Measurements from ENCODE around the gene PAQR4.
A peak's percentile ranks its signal among the peaks of the same experiment; 100 is the strongest.

PAQR4 gene

DNA sequence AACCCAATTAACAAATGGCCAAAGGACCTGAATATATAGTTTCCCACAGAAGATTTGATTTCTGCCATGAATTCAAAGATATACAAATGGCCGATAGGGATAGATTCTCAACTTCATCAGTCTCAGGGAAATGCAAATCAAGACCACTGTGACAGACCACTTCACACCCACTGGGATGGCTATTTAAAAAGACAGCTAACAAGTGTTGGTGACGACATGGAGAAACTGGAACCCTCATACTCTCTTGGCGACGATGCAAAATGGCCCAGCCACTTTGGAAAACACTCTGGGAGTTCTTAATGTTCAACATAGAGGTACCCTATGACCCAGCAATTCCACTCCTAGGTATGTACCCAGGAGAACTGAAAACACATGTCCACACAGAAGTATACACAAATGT, 22.5 kb upstream of the PAQR4 start:
- DNase-seq = no peak

DNA sequence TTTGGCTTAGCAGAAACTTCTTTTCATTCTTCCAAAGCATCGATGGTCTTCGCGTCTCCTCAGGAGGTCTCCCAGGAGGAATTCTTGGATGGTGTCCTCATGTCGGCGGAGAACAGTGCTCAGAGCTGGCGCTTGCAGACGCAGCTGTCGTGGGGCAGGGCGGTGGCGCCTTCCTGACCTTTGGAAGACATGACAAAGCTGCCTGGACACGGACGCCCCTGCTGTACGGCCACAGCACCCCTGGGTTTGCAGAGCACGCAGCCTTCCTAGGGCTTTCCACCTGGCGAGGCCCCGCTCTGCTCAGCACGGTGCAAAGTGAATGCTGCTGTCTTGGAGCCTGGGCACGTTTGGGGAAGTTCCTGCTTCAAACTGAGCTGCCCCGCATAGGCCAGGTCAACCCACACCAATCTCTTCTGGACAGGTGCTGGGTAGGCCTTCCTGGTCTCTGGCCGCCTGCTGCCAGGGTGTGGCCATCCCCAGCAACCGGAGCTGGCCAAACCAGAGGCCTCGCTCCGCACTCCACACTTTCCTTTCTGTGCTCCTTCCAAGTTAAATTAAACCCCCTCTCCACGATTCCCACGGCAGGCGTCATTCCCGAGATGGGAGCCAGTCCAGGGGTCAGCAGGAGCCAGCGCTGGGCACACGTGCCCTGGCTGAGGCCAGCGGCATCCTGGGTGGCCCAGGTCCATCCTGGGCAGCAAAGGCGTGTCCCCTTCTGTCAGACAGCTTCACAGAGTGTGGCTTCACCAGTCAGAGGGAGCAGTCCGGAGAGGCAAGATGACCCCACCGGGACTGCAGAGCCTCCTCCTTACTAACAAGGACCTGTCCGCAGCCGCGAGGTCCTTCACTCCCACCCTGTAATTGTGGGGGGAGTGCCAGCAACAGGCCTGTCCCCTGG, 20.1 kb upstream of the PAQR4 start:
- no peak for DNase-seq

DNA sequence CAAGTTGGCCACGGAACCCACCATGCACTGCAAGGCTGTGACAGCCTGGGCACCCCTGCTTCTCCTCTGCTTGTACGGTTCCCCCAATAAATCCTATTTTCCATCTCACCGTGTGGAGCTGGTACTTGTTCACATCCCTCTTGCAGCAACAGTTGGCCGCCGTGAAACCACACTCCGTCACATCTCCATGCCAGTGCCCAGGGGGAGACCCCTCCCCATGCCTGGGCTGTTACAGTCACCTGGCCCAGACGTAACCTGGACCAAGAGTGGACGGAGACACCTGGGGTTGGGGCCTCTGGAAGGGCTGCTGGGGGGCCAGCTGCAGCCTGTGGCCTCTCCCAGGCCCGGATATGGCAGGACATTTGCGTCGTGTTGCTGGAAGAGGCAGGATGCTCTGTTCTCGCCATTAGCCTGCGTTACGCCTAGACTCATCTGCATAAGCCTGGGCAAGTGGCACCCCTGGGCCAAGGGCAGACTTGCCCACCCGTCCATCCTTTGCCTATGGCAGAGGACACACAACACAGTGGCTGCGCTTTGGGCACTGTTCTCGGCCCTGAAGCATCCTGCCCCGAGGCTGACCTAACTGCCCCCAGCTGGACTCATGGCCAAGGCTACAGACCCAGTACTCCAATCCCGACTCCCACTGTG, 19.3 kb upstream of the PAQR4 start:
- DNase-seq = no peak

DNA sequence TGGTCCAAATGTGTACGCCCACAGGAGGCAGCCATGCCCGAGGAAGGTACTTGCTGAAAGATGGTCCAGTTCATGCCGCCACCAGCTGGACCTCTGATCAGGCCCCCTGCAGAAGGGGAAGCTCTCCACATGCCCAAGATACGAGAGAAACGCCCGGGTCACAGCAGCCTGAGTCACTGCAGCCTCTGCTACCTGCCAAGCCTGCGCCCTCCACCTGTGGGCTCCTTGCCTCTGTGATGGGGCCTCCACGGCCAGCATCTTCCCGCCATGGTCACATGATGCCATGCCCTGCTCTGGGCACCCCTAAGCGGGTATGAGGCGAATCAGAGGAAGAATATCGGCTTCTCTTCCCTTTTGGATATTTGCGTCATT, 18.8 kb upstream of the PAQR4 start:
- no peak for DNase-seq

DNA sequence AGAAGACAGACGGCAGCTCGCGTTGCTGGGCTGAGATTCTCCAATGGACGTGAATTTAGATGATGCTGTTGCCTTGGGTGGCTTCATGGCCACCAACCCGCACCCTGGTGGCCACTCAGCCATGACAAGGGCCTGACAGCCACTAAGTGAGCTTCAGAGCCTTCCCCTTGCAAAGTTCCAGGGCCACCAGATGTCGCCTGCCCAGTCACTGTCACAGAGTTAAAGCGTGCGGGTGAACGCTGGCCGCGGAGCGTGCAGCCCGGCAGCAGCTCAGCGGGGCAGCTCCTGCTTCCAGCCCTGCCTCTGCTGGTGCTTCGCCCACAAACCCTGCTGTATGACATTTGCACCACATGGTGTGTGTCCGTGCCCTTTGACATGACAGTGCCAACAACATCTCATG, 18.4 kb upstream of the PAQR4 start:
- no peak for DNase-seq

DNA sequence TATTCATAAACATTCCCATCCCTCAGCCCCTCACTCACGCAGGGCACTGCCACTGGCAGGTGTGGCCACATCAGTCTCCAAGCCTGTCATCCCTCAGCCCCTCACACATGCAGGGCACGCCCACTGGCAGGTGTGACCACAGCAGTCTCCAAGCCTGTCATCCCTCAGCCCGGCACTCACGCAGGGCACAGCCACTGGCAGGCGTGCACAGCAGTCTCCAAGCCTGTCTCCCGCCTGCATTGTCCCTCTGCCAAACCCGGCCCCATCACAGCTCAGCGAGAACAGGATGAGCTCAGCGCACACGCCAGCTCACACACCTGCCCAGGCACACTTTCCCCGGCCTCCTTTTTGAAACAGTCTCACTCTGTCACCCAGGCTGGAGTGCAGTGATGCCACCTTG, 16.5 kb upstream of the PAQR4 start:
- DNase-seq = no peak

DNA sequence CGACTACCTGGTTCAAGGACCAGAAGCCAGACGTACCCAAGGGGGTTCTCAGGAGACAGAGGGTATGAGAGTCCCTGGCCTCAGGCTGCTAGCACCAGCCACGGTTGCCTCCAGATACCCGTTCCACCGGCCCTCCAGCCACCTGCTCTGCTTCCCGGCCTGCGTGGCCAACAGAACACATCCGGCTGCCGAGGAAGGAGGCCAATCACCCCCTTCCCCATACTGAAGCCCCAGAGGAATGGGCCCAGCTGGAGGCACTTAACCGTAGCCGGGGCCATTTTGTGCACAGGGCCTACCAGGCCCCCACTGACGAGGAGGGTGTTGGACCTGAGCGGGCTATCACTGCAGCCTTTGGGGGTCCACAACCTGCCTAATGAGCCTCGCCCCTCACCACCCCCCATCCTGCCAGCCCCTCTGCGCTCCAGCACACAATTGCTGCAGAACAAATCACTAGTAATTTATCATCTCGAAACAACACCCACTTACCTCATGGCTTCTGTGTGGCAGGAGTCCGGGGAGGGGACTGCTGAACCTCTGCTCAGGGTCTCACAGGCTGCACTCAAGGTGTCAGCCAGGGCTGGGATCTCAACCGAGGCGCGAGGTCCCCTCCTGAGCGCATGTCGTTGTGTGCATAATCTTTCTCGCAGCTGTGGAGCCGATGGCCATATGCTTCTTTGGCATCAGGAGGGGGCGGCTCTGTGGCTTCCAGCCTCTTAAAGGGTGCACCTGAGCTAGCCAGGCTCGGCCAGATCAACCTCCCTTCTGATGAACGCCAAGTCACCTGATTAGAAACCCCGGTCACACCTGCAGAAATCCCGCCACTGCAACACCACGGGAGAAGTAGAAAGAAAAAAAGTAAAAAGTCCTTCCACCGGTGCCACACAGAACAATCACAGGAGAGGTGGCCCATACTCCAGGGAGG, 15.2 kb upstream of the PAQR4 start:
- DNase-seq = peak in 1 of 2 experiments; percentile 43

DNA sequence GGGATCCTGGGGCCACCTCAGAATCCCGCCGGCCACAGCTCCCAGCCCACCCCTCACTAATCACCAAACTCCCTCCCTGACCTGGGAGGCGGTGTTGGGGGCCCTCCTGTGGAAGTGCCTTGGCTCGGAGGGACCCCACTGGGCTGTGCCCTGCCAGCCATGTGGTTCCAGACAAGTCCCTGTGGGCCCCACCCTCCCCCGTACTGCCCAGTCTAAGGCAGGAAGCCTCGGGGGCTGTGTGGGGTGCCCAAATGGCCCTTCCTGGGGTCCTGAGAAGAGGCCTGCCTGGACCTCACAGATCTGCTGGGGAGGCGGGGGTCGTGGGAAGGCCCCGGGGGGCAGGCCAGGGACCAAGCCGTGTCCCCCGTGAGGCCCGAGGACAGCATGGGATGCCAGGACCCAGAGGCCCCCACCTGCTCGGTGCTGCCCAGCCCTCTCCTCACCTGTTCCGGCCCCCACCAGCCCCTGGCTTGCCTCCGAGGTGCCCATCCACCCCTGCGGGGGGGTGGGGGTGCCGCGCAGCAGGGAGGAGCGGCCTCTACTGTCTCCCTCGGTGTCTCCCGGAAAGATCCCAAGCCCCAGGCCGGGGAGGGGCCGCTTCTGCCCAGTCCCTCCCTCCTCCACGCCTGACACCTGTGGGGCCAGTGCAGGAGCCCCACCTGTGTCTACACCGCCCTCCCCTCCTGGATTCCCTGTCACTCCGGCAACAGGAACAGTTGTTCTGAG, 14.3 kb upstream of the PAQR4 start:
- no peak for DNase-seq

DNA sequence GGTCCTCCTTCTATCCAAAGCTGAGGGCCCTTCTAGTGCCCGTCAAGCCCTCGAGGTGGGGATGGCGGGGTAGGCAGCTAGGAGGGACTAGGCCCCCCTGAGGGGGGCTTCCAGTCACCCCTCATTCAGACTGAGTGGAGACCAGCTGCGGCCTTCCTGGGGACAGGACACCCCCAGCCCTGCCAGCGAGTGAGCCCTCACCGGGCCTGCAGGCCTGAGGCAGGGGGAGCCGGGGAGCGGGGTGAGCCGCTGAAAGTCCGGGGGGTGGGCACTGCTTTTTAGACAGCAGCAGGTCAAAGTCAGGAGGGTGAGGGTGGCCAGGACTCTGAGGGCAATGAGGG, 13.7 kb upstream of the PAQR4 start:
- no peak for DNase-seq

DNA sequence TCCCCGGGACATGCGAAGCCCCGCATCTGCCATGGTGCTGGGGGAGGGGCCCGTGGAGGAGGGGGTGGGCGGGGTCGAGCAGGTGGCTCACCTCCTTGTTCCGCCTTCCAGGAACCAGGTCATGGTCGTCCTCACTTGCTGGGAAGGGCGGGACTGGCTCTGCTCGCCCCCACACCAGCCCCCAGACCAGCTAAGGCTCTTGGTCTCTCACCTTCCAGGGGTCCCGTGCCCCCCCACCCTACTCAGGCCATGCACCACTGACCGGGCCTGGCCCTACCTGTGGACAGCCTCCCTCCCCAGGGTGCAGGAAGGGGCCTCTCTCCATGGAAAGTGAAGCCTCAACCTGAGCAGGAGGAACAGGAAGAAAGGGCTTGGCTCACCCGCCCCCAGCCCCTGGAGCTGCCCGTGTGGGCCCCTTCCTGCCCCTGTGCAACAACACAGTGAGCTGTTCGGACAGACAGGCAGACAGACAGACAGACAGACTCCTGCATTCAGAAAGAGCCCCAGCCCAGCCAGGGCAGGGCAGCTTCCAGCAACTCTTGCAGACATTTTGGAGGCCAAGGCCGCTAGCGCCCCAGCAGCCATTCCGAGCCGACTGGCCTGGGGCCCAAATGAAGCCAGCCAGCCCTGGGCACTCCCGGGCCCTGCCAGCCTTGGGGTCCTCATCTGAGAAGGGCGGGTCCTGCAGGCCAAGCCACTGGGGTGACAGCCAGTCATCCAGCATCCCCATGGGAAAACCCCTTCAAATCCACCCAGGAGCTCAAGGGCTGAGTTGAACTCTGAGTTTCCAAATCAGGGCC, 13.2 kb upstream of the PAQR4 start:
- DNase-seq = no peak

DNA sequence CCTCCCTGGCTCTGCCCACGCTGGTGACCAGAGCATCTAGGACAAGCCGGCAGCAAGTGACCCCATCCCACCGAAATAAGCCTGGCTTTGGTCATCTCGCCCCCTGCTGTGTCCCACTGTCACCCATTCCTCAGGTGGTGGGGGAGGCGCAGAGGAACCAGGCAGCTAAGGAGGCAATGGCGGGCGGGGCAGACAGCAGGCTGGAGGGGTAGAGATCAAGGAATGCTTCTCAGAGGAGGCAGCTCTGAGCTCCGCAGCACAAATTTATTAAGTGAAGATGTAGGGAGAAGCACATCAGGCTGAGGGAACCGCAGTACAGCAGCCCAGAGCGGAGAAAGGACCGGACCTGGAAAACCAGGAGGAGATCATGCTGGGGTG, 12.6 kb upstream of the PAQR4 start:
- DNase-seq = no peak

DNA sequence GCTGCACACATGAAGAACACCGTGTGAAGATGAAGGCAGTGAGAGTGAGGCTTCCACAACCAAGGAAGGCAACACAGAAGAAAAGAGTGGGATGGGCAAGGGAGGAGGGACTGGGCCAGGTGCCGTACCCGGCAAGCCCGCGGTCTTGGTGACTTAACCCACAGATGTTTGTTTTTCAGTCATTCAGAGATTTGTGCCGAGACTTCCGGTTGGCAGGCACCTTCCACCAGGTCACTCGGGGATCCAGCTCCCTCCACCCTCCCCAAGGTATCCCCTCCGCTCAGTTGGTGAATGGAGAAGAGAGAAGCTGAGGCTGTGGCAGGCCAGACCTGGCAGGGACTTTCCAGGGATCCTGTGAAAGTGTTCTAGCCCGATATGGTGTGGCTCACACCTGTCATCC, 9.9 kb upstream of the PAQR4 start:
- DNase-seq = no peak

DNA sequence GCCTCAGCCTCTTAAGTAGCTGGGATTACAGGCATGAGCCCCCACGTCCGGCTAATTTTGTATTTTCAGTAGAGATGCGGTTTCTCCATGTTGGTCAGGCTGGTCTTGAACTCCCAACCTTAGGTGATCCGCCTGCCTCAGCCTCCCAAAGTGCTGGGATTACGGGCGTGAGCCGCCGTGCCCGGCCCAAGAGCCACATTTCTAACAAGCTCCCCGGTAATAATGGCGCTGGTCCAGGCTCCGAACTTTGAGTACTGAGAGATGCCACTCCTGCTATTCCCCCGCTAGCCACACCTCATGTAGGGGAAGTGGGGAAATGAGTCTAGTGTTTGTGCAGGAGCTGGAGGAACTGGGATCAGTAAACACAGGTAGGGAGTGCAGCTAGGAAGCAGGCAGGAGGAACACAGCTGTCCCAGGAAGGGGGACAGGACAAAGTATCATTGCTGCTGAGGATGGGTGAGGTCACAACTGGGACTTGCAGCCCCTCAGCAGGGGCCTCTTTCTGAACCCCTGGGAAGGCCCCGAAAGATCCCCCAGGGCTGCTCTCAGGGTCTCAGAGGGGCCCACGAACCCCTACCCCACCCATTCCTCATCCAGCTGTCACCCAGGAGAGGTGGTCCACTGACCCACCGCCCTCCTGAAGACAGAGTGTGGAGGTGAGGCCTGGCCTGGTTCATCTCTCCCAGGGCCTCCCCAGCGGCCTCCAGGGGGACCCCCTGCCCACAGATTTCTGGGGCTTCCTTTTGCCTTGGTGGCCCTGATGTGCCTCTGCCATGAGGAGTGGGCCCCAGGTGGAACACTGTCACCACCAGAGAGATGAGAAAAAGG, 8.8 kb upstream of the PAQR4 start:
- DNase-seq = no peak

DNA sequence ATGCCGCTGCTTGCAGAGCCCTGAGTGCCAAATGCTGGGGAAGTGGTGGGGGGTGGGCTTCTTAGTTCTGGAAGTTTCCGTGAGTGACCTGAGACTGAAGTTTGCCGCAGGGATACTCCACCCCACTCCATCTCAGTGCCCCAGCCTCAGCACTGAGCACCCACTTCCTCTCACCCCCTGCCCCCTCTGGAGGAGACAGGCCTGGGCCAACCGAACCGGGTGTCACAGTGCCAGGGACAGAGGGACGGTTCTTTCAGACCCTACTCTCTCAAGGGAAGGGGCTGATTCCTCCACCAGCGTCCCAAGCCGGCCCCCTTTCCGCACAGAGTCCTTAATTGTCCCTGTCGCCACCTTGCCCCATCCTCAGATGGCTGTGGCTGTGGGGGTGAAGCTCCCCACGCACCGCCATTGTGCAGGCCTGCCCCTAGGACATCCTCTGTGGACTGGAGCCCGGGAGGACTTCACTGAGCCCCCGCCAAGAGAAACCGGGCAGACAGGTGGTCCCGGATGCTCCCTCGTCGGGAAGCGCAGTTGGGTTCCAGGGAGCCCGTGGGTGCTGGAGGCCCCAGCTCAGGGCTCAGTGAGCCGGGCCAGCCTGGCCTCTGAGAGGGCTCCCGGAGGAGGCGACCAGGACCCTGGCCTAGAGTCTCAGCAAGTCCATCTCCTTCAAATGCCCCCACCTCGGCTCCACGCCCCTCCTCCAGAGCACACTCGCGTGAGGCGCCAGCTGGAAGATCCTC, 6.6 kb upstream of the PAQR4 start:
- no peak for DNase-seq

DNA sequence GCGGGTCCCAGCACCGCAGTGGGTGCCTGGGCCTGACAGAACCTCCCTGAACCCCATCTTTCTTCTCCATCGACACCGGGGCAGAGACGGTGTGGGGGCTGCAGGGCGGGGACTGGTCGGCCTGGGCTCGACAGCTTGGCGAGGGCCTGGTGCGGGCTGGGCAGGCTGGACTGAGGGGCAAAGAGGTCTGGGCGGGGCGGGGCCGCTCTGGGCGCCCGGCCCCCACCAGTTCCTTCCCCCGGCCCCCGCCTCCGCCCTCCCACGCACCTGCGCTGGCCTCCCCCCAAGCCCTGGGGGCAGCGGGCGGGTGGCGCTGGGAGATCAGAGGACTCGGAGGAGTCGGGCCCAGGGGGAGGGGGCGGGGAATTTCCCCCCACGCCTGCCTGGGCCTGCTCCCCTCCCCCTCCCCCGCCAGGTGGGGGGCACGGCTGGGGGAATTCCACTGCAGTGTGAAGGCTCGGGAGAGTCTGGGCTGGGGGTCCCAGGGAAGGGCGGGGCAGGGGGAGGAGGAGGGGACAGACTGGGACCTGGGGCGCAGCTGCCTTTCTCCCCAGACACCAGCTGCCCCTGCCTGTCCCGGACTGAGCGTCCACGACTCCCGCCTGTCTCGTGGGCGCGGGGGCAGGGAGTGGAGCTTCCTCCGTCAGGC, 6.0 kb upstream of the PAQR4 start:
- DNase-seq = no peak

DNA sequence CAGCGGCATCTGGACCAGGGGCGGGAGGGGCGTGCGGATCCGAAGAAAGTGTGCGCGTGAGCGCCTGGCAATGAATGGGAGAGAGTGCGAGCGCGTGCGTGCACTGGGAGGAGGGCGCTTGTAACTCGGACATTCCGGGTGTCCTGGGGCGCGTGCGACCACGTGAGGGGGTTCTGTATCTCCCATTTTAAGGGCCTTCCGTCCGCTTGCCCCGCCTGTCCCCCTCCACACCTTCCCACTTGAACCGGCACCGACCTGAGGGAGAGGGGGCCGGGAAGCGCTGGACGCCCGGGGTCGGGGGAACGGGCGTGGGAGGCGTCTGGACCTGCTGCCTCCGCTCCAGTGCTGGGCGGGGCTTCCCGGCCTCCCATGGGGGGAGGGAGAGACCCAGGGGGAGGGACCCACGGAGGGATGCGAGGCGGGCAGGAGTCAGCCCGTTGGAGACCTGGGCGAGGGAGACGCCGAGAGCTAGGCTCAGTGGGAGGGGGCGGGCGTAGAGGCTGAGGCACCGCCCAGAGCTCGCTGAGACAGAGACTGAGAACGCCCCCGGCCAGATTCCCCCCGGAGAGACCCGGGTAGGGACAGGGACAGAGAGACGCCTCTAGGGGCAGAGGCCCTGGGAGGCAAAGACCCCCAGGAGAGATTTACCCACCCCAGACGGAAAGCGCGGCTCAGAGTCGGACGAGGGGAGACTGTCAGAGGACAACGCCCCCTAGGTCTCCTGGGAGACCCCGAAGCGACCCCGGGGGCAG, 5.2 kb upstream of the PAQR4 start, which contains the start of gene KREMEN2:
Gene KREMEN2 (plus strand): TSS at position 553 of the 752 bp plus-strand sequence. CDS start 246 bp downstream, outside the sequence.
- peak; percentile 58 to 88 for DNase-seq

DNA sequence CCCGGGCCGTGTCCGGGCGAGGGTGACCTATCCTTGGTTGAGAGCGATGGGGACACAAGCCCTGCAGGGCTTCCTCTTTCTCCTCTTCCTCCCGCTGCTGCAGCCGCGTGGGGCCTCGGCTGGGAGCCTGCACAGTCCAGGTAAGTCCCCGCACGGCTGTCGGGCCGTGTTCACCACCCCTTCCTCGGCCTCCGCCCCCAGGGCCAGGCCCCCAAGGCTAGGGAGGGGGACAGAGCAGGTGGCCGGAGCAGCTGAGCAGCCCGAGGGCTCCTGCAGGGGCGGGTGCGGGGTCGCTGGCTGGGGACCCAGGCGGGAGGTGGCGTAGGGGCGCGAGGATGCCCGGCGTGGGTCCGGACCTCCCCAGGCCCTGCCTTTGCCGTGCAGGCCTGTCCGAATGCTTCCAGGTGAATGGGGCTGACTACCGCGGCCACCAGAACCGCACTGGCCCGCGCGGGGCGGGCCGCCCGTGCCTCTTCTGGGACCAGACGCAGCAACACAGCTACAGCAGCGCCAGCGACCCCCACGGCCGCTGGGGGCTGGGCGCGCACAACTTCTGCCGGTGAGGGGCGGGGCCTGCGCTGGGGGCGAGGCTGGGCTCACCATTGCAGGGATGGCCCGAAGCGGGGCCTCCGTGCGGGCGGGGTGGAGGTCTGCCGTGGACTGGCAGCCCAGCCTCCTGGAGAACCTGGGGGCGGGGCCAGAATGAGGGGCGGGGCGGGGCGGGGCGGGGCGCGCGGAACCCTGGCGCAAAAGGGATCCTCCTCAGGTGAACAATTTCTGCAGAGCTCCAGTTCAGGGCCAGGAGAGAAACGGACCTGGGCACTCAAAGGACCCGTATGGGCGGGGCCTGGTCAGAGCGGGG, 4.4 kb upstream of the PAQR4 start:
- peak; percentile 44 to 91 for DNase-seq

All from NCI-H526 (cell line).